Rectal smooth muscle tissue (tissue), 1 donor: ENCODE measurements around the gene RPRD1A.
"Not testable (repeated sequence)": the region's sequence is repeated elsewhere in the genome, so short reads cannot be mapped to it uniquely, and the experiment has no call there.

Experiments used
- H3K27ac ChIP-seq: one replicate; pipeline ENCODE4 v1.7.0; 2013; ENCODE audit warnings: low read depth, low read length, inconsistent platforms
- H3K27me3 ChIP-seq: one replicate; pipeline ENCODE4 v1.7.0; 2013; ENCODE audit warnings: low read length; ENCODE audit not compliant: control insufficient read depth, insufficient read depth
- H3K36me3 ChIP-seq: one replicate; pipeline ENCODE4 v1.7.0; 2013; ENCODE audit warnings: low read length; ENCODE audit not compliant: control insufficient read depth, insufficient read depth
- H3K4me1 ChIP-seq: one replicate; pipeline ENCODE4 v1.7.0; 2013; ENCODE audit warnings: low read length; ENCODE audit not compliant: control insufficient read depth, insufficient read depth
- H3K4me3 ChIP-seq: one replicate; pipeline ENCODE4 v1.7.0; 2013; ENCODE audit warnings: low read length
- H3K9ac ChIP-seq: one replicate; pipeline ENCODE4 v1.7.0; 2013; ENCODE audit warnings: low read length

RPRD1A gene

DNA sequence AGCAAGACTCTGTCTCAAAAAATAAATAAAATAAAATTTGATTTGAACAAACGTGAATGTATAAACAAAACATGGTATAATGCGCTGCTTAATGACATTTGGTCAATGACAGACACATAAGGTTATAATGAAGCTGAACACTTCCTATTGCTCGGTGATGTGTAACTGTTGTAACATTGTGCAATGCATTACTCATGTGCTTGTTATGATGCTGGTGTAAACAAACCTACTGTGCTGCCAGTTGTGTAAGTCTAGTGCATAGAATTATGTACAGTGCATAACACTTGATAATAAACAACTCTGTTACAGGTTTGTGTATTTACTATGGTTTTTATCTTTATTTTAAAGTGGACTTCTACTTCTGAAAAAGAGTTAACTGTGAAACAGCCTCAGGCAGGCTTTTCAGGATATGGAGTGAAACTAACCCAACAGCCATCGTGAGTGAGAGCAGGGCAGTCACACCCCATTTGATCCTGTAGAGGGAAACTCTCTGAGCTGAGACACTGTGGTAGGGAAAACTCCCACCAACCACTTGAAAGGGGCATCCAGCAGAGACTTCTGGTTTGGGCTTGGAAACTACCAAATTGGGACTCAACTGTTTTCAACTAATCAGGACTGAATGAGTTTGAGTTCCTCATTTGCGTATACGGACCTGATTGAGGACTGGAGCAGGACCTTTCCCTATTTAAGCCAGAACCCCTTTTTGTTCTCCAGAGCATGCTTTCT lies 8.7 kb upstream of the RPRD1A start:
- H3K9ac ChIP-seq = no peak overlapping the region
- no peak overlapping the region for H3K4me3 ChIP-seq
- H3K4me1 ChIP-seq = no peaks in the 10 kb centered on the region
- H3K27ac ChIP-seq = no peak overlapping the region
- no peaks in the 10 kb centered on the region for H3K36me3 ChIP-seq
- H3K27me3 ChIP-seq = no peaks in the 10 kb centered on the region

- H3K36me3 ChIP-seq = no peaks in the 10 kb centered on the region
- no peaks in the 10 kb centered on the region for H3K27me3 ChIP-seq
- H3K9ac ChIP-seq = no peak overlapping the region
- H3K4me3 ChIP-seq = no peak overlapping the region
- H3K27ac ChIP-seq = no peak overlapping the region
- H3K4me1 ChIP-seq = no peaks in the 10 kb centered on the region
Observed at GRCh38 chr18:36074435-36074834, 7.1 kb upstream of the RPRD1A start.

DNA sequence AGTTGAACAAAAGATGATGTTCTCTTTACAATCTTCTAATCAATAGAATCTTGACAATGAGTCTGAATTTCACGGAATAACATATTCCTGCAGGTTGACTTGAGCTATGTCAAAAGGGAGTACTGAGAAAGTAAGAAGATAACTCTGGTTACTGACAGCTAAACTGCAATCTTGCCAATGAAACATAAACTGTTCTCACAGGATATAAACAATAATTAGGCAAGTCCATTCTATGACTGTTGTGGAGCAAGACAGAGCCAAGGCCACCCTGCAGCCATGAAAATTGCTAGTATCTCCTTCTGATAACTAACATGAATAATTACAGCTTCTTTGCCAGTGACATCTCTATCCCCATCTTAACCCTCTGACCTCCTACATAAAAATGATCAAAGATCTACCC lies 6.3 kb upstream of the RPRD1A start:
- Histone ChIP-seq H3K27ac (no peak overlapping the region), H3K36me3 (no peaks in the 10 kb centered on the region), H3K4me3 (no peak overlapping the region), H3K27me3 (no peaks in the 10 kb centered on the region), H3K4me1 (no peaks in the 10 kb centered on the region), H3K9ac (no peak overlapping the region)

GRCh38 chr18:36072406-36072805 lies 5.0 kb upstream of the RPRD1A start:
- H3K4me1 ChIP-seq, H3K9ac ChIP-seq, H3K4me3 ChIP-seq, H3K27ac ChIP-seq, H3K27me3 ChIP-seq, H3K36me3 ChIP-seq: not testable (repeated sequence)

- Histone ChIP-seq H3K27me3 (no peaks in the 10 kb centered on the region), H3K36me3 (no peaks in the 10 kb centered on the region), H3K4me3 (peak overlapping the region; percentile 85), H3K9ac (peak overlapping the region; percentile 80), H3K4me1 (peaks cover 6% of the 10 kb centered on the region), H3K27ac (peak overlapping the region; percentile 94)
Observed at GRCh38 chr18:36066686-36067054, 689 bp downstream of the RPRD1A start.

DNA sequence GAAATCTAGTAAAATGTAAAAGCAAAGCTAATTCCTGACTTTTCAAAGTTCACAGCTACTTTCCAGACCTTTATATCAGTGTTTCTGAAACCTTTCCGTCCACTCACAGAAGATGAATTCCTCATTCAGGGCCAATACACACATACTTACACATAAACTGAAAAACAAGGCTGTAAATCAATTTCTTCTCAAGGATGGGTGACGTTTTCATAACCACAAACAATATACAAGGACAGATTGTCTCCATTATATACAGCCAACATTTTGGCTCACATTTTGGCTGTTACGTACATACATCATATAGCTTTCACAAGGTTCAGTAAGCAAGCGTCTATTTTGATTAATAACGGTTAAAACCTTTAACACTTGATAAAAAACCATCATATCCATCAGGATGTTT lies 1.4 kb downstream of the RPRD1A start:
- no peaks in the 10 kb centered on the region for H3K27me3 ChIP-seq
- peak overlapping the region; percentile 85 for H3K4me3 ChIP-seq
- H3K27ac ChIP-seq = no peak overlapping the region
- no peaks in the 10 kb centered on the region for H3K36me3 ChIP-seq
- H3K9ac ChIP-seq = no peak overlapping the region
- H3K4me1 ChIP-seq = peaks cover 6% of the 10 kb centered on the region

DNA sequence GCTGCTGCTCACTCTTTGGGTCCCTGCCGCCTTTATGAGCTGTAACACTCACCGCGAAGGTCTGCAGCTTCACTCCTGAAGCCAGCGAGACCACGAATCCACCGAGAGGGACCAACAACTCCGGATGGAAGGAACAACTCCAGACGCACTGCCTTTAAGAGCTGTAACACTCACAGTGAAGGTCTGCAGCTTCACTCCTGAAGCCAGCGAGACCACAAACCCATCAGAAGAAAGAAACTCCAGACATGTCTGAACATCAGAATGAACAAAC lies 2.6 kb downstream of the RPRD1A start:
- H3K4me3 ChIP-seq, H3K27ac ChIP-seq, H3K9ac ChIP-seq, H3K27me3 ChIP-seq, H3K36me3 ChIP-seq, H3K4me1 ChIP-seq: not testable (repeated sequence)

GRCh38 chr18:36064027-36064808 lies 3.1 kb downstream of the RPRD1A start:
- H3K27me3 ChIP-seq = no peaks in the 10 kb centered on the region
- no peak overlapping the region for H3K4me3 ChIP-seq
- H3K4me1 ChIP-seq = peaks cover 6% of the 10 kb centered on the region
- H3K9ac ChIP-seq = no peak overlapping the region
- H3K36me3 ChIP-seq = no peaks in the 10 kb centered on the region
- no peak overlapping the region for H3K27ac ChIP-seq

DNA sequence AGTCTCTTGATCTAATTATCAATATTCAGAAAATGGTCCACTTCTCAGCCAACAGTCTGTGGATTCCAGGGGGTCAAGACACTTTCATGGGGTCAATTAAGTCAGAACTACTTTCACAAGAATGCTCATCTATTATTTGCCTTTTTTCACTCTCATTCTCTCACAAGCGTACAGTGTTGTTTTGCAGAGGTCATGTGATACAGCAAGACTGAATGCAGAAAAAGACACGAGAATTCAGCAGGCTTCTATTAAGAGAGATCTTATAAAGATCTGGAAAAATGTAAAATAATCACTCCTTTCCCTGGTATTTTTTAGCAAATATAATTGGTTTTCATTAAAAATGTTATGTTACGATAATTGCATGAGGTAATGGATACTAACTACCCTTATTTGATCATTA lies 8.7 kb downstream of the RPRD1A start:
- H3K27ac ChIP-seq = no peak overlapping the region
- H3K4me3 ChIP-seq = no peak overlapping the region
- no peaks in the 10 kb centered on the region for H3K4me1 ChIP-seq
- H3K36me3 ChIP-seq = no peaks in the 10 kb centered on the region
- no peaks in the 10 kb centered on the region for H3K27me3 ChIP-seq
- no peak overlapping the region for H3K9ac ChIP-seq

- Histone ChIP-seq H3K36me3 (no peaks in the 10 kb centered on the region), H3K4me3 (no peak overlapping the region), H3K27me3 (no peaks in the 10 kb centered on the region)
Observed at GRCh38 chr18:36051760-36052159, 15.6 kb downstream of the RPRD1A start.

DNA sequence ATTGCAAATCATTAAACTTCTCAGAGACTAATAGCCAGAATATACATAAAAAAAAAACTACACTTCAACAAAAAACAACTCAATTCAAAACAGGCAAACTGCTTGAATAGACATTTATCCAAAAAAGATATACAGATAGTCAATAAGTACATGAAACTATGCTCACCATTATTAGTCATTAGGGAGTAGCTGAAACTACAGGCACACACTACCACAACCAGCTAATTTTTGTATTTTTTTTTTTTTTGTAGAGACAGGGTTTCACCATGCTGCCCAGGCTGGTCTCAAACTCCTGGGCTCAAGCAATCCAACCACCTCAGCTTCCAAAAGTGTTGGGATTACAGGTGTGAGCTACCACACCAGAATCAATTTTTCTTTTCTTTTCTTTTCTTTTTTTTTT lies 16.9 kb downstream of the RPRD1A start:
- H3K27me3 ChIP-seq = no peaks in the 10 kb centered on the region
- H3K4me1 ChIP-seq = no peaks in the 10 kb centered on the region
- H3K9ac ChIP-seq = no peak overlapping the region
- no peak overlapping the region for H3K4me3 ChIP-seq
- no peak overlapping the region for H3K27ac ChIP-seq
- H3K36me3 ChIP-seq = no peaks in the 10 kb centered on the region

More at GRCh38 chr18:36051760-36052159, 15.6 kb downstream of the RPRD1A start:
- Histone ChIP-seq H3K4me1 (no peaks in the 10 kb centered on the region), H3K27ac (no peak overlapping the region), H3K9ac (no peak overlapping the region)

- Histone ChIP-seq H3K4me3 (no peak overlapping the region), H3K36me3 (no peaks in the 10 kb centered on the region), H3K4me1 (no peaks in the 10 kb centered on the region), H3K27ac (no peak overlapping the region), H3K27me3 (no peaks in the 10 kb centered on the region), H3K9ac (no peak overlapping the region)
Observed at GRCh38 chr18:36047521-36047920, 19.8 kb downstream of the RPRD1A start.

DNA sequence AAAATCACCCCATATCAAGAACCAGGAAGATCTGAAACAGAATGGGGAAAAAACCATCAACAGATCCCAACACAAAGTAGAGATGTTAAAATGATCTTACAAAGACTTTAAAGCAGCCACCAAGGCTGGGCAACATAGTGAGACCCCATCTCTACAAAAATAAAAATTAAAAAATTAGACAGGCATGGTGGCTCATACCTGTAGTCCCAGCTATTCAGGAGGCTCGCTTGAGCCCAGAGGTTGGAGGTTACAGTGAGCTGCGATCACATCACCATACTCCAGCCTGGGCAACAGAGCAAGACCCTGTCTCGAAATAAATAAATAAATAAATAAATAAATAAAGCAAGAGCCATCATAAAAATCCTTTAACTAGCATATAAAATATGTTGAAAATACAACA lies 20.5 kb downstream of the RPRD1A start:
- Histone ChIP-seq H3K9ac (no peak overlapping the region), H3K27me3 (no peaks in the 10 kb centered on the region), H3K36me3 (no peaks in the 10 kb centered on the region), H3K4me1 (no peaks in the 10 kb centered on the region), H3K27ac (no peak overlapping the region), H3K4me3 (no peak overlapping the region)
